NCI-H2196 treated with DMSO at 0.1 percent for 48 hours (cell line): ENCODE measurements around the gene CASP7.
"Not testable (repeated sequence)": the region's sequence is repeated elsewhere in the genome, so short reads cannot be mapped to it uniquely, and the experiment has no call there.

Source experiments
- DNase-seq: peaks from one replicate; lab custom pipeline; 2025; ENCODE audit not compliant: unreplicated experiment; lab: John Stamatoyannopoulos, UW

CASP7 gene

DNA sequence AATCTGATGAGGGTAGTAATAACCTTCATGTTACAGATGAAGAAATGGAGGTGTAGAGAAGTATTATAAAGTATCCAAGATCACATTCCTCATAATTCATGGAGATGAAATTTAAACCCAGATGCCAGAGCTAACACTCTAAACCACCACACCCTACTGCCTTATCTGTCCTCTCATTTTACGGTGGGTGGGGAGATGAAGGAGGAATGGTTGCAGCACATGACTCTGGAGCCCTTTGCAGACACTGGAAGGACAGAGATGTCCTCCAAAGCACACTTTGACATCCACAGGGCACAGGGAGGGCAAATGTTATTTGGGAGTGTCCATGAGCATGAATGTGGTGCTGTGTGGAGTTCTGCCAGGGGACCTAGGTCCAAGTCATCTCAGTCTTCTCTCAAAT lies 72.8 kb downstream of the CASP7 start:
- no peak for DNase-seq

- DNase-seq: no peak
Observed at GRCh38 chr10:113753020-113753692, 73.4 kb downstream of the CASP7 start.

DNA sequence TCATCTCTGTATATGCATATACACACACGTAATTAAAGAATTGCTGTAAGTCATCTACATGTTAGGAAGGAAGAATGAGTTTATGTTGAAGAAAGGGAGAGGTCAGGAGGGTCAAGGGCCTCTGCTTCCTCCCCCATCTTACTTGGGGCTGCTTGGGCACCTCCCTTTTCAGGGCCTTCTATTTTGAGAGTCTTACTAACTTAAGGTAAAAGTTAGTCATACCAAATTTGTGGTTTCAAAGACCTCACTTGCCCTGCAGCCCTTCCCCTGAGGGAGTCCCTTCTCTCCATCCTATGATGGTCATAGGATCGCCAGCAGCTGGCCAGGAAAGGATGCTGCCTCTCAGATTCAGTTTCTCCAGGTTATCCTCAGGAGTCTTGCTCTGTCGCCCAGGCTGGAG lies 74.4 kb downstream of the CASP7 start:
- DNase-seq: no peak

DNA sequence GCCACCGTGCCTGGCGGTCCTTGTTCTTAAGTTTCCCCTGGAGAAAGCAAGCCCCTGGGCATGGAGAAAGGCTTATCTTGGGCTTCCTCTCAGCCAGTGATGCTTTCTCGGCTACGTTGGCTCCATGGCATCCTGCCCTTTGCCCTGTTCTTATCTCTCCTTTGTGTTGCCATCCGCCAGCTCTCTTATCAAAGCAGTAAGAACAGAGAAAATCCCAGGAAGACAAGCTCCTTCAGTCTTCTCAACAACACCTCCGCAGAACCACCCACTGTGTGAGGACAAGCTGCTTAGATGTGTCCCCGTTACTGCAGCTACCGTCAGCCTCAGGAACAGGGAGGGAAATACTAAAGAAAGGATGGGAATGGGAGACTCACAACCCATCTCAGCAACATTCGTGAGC lies 75.1 kb downstream of the CASP7 start:
- DNase-seq: no peak

GRCh38 chr10:113756940-113757543 lies 77.3 kb downstream of the CASP7 start:
- DNase-seq: no peak

DNA sequence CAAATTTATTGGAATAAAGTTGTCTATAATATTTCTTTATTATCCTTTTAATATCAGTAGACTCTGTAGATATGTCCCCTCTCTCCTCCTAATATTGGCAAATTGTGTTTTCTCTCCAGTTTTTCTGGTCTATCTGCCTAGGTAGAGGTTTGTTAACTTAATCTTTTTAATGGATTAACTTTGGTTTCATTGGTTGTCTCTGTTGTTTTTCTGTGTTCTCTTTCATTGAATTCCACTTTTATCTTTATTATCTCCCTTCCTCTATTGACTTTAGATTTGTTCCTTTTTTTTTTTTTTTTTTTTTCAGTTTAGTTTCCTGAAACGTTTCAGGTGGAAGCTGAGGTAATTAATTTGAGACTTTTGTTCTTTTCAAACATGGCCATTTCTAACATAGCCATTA lies 82.4 kb downstream of the CASP7 start:
- no peak for DNase-seq

DNA sequence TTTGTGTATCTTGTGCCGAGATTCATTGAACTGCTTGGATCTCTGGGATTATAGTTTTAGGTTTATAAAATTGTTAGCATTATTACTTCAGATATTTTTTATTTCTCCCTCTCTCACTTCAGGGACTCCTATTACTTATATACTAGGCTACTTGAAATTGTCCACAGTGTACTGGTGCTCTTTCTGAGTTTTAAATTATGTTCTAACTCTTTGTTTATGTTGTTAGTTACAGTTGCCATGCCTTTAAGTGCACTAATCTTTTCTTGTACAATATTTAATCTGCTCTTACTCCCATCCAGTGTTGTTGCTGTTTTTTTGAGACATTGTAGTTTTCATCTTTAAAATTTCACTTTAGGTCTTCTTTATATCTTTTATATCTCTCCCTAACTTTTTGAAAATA lies 84.9 kb downstream of the CASP7 start:
- no peak for DNase-seq

DNA sequence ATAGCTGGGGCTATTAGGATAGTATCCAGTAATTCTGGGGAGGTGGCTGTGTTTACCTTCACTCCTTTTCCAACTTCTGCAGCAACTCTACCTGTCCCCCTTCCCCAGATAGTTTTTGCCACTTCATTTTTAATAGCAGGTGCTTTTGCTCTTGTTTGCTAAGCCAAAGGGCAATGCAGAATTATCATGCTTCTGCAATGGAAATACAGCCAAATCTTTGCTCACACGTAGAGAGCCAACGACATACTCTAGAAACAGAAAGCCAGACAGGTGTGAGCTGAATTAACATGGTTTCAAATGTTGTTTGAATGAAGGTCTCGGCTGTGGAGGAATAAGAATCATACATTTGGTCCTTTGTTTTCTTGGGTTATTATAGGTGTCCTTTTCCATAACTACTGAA lies 86.2 kb downstream of the CASP7 start:
- no peak for DNase-seq

GRCh38 chr10:113767222-113767621 lies 87.5 kb downstream of the CASP7 start:
- no peak for DNase-seq

- DNase-seq: no peak
Observed at GRCh38 chr10:113770346-113770745, 90.6 kb downstream of the CASP7 start.

DNA sequence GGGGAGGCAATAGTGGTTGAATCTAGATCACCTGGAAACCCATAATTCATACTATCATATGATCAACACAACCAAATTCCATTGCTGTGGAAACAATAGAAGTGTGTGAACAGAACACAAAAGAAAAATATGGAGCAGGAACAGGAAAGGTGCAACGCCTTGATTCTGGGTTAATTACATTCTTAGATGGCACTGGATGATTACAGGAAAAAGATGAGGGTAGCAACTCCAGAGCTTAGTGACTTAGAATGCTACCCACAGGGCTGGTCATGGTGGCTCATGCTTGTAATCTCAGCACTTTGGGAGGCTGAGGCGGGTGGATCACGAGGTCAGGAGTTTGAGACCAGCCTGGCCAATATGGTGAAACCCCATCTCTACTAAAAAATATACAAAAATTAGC lies 91.4 kb downstream of the CASP7 start:
- DNase-seq: not testable (repeated sequence)

DNA sequence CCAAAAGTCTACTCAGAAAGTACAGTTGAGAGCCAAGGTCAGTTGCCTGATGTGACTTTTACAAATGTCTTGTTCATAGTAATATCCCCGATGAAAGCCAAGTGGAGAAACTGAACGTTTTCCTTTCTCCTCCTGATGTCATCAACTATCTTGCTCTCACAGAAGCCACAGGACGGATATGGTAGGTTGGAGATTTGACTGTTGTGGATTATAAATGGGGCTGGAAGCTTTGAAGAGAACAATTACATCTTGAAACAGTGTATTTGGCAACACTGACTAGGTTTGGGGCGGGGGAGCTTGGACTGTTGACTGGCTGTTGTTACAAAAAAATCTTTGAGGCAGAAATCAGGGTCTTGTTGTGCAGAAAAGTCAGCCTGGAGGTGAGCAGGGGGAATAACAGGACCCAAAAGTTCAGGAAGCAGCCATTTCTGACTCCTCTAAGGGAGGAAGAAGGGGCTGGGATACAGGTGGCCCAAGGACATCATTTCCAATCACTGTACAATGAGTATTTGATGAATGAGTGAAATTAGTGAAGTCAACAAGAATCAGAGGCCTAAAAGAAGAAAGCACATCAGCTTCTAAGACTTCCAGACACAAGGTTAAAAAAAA lies 96.1 kb downstream of the CASP7 start:
- DNase-seq: no peak

DNA sequence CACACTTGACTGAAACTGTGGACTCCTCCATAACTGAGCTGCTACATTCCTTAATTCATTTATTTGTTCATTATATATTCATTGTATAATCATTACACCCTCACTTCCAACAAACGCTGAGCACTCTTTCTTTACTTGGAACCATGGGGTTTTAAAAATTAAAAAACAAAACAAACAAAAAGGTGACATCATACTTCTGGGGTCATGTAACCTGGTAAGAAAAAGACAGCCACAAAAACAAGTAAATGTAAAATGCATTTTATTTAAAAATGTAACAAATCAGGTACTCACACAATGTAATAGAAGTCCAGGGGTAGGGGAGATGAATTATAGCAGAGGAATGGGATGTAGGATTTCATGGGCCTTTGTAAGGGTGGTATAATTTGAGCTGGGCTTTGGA lies 96.8 kb downstream of the CASP7 start:
- no peak for DNase-seq
